GM12892 (cell line): Measurements from ENCODE around the gene PDE6G. TPM values are rescaled to one million over a fixed set of nuclear protein-coding genes. Genes with fewer than 3 reads are reported as not detected.

Experiments
- DNase-seq: peaks from one replicate; pipeline ENCODE4 v3.0.0; 2011; ENCODE audit not compliant: insufficient read length
- FAIRE-seq: peaks from 2 replicates; lab custom pipeline; 2011; peaks lifted over from hg19 to GRCh38; lab: Jason Lieb, UNC
- POLR2A ChIP-seq: IDR thresholded peaks from 2 replicates; pipeline ENCODE4 v1.6.1; 2011; ENCODE audit warnings: low read depth, low read length, control low read depth
- POLR2AphosphoS5 ChIP-seq: IDR thresholded peaks from 2 replicates; pipeline ENCODE4 v1.6.1; 2011; ENCODE audit warnings: low read depth, low read length, control low read depth
- TAF1 ChIP-seq: IDR thresholded peaks from 2 replicates; pipeline ENCODE4 v1.6.1; 2011; ENCODE audit warnings: low read depth, mild to moderate bottlenecking, control low read depth, low read length, borderline replicate concordance
- polyA plus RNA-seq: library from polyadenylated mRNA; unstranded; fragments of >200 nt; gene quantifications from one replicate; pipeline ENCODE4 v1.2.1, GENCODE V29; 2012; ENCODE audit warnings: missing spikeins, inconsistent platforms; ENCODE audit not compliant: missing spikeins

Gene PDE6G
- polyA plus RNA-seq: 3.5 TPM

DNA sequence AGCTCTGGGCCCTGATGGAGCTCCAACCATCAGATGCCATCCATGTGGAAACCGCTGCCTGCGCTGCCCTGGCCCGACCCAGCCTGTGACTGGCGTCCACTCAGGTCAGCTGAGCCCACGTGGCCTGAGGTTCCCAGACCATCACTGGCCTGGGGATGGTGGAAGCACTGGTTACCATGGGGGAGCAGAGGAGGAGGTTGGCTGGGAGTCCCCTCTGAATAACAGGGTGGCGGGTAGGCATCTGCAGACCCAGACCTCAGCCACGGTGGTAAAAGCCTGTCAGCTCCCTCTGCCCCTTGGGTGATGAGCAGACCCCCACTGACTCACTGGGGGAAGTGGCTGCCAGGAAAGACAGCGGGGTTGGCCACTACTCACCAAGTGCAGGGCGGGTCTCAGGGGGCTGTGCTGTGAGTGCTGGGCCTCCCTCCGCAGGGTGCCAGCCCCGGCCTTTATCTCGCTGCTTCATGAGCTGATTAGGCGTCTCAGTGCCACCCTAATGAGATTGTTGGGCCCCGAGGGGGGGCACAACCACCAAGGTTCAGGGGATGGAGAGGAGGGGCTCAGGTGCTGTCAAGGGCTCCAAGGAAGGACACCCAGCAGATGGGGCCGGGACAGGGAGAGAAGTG lies at the start of gene PDE6G:
PDE6G (minus strand) TSS at position 425 of the 626 bp plus-strand sequence. CDS start 3,237 bp downstream, outside the sequence.
- DNase-seq (no peak), FAIRE-seq (no peak)
- no peak for TF ChIP-seq POLR2AphosphoS5
- TF ChIP-seq POLR2A: no peak

DNA sequence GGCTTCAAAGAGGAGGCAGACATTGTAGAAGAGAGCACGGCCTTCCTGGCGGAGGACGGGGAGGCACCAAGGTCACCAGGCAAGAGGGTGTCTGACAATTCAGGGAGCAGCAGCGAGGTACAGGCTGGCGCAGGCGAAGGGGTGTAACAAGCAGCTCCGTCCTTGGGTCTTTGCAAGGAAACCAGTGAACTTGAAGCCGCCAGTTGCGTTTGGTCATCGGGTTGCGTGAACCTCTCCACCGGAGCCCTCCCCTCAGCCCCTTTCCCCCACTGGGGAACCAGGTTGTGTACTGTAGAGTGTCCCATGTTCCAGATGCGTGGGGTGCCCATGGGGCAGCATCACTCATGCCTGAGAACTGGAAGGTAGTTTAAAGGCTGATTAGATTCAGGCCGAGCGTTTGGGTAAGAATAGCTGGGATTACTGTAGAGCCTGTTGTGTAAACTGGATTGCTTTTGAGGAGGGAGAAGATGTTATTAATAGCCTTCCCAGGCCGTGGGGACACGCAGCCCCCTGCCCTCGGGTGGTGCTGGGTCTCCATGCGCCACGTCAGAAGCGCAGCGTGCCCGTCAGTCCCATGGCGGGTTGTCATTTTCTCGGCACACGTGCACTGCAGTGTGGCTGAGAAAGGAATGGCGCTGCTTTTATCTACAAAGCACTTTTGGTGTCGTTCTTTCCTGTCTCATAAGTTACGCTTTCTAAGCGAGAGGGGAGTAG lies 49.3 kb upstream of the PDE6G start:
- DNase-seq (no peak), FAIRE-seq (no peak)
- 0 out of 2 replicates have a peak, but pooled peaks have one; percentile 17 for TF ChIP-seq POLR2AphosphoS5
- TF ChIP-seq POLR2A: no peak

DNA sequence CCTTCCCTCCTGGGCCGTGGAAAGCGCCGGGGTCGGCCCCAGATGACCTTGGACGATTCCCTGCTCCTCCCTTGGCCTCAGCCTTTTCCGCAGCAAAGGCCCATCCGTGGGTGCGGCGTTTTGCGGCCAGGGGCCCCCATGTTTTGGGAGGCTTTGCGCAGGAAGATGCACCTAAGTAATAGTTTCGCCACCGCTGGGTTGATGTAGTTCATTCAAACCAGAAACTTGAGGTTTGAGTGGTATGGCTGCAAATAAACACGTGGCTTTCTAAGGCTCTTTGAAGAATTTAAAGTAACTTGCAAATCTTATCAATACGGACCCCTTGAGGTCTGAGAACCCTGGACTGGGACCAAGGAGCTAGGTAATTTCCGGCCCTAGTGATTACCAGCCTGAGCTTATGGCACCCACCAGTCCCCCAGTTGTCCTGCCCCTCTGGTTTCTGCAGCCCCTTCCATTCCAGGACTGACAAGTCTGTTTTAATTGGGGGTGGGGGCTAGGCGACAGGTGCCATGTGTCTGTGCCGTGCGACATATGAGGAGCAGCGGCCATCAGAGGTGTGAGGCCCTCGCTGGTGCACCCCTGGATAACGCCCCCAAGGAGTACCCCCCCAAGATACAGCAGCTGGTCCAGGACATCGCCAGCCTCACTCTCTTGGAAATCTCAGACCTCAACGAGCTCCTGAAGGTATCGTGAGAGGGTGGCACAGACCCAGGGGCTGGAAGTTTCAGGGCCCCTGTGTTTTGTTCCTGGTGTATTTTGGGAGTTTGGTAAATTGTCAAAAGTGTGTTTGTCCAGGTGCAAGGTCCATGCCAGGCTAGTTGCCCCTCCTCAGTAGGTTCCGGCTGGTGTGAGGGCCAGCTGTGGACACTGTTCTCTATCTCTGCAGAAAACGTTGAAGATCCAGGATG lies 47.7 kb upstream of the PDE6G start:
- DNase-seq (no peak), FAIRE-seq (no peak)
- no peak for TF ChIP-seq POLR2A

DNA sequence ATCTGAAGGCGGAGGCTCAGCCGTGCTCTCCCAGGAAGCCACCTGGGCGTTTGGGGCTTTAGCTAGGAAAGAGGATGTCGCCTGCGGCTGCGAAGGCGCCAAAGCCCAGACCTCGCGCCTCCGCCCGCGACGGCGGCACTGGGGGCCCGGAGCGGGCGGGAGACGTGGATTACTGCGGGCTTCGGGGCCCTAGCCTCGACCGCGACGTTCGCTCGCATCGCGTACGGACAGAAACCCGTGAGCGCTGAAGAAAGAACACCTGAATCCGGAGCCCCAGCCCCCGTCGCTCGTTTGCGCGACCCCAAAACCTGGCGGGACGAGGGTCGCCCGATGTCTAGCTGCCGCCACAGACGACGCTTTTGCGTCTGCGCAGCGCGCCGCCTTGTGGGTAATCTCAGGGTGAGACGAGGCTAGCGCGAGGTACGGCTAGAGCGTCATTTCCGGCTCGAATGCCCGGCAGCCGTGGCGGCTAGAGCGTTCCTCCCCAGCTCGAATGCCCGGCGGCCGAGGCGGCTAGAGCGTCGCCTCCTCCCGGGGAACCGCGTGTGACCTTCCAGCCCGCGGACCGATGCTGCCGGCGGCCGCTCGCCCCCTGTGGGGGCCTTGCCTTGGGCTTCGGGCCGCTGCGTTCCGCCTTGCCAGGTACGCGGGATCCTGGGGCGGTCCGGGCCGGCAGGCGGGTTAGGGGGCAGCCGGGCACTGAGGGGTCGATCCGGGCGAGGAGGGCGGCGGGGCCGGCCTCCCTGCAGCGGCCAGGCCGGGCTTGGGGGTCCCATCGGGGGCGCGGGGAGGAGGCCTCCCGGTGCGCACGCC lies 46.8 kb upstream of the PDE6G start, which contains the start of gene MRPL12:
MRPL12 (plus strand) TSS at position 434 of the 813 bp plus-strand sequence; CDS start at position 569, 135 bp downstream.
- TF ChIP-seq POLR2AphosphoS5 (peak; percentile 84), POLR2A (peak; percentile 97), TAF1 (peak; percentile 75; the same call in 1 of the 2 replicates)
- FAIRE-seq (peak; percentile 99), DNase-seq (peak; percentile 99)

DNA sequence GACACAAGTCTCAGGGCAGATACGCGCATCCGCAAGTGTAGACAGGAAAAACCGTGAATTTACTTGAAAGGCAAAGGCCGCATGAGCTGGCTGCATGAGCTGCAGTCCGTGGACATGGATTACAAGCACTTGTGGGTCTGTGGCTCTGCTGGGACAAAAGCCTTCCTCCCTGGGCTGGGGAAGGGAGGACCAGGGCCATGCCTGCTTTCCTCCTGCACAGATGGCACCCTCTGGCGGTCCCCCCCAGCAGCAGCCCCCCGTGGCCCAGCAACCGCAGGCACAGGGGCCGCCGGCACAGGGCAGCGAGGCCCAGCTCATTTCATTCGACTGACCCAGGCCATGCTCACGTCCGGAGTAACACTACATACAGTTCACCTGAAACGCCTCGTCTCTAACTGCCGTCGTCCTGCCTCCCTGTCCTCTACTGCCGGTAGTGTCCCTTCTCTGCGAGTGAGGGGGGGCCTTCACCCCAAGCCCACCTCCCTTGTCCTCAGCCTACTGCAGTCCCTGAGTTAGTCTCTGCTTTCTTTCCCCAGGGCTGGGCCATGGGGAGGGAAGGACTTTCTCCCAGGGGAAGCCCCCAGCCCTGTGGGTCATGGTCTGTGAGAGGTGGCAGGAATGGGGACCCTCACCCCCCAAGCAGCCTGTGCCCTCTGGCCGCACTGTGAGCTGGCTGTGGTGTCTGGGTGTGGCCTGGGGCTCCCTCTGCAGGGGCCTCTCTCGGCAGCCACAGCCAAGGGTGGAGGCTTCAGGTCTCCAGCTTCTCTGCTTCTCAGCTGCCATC lies 45.1 kb upstream of the PDE6G start:
- no peak for FAIRE-seq
- DNase-seq: no peak
- TF ChIP-seq POLR2AphosphoS5 (no peak; the same call in 1 of the 2 replicates), POLR2A (0 out of 2 replicates have a peak, but pooled peaks have one; percentile 11)

DNA sequence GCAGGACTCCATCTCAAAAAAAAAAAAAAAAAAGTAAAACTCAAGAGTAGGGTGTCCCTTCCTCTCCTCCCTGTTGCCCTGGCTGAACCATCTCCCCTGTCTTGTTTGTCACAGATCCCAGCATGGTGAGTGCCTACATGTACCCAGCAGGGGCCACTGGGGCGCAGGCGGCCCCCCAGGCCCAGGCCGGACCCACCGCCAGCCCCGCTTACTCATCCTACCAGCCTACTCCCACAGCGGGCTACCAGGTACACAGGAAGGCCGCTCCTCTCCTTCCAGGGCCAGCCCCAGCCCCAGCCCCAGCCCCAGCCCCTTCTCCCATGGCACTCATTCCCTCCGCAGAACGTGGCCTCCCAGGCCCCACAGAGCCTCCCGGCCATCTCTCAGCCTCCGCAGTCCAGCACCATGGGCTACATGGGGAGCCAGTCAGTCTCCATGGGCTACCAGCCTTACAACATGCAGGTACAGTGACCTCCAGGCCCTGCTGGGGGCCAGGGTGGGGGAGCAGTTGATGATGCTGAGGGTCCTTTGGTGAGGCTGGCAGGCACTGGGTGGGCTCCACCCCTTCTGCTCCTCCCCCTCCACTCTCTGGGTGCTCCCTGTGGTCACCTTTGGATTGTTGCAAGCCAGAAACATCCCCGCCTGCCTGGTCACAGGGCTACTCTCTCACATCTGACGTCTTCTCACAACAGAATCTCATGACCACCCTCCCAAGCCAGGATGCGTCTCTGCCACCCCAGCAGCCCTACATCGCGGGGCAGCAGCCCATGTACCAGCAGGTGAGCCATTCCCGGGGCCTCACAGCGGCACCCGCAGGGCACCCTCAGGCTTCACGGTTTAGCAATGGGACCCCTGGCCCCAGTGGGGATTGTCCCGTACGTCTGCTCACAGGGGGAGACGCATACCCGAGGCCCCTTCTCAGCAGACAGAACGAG lies 44.3 kb upstream of the PDE6G start:
- FAIRE-seq (no peak), DNase-seq (no peak)
- TF ChIP-seq POLR2A (peak; percentile 59; the same call in 1 of the 2 replicates), TAF1 (no peak), POLR2AphosphoS5 (peak; percentile 17; the same call in 1 of the 2 replicates)

DNA sequence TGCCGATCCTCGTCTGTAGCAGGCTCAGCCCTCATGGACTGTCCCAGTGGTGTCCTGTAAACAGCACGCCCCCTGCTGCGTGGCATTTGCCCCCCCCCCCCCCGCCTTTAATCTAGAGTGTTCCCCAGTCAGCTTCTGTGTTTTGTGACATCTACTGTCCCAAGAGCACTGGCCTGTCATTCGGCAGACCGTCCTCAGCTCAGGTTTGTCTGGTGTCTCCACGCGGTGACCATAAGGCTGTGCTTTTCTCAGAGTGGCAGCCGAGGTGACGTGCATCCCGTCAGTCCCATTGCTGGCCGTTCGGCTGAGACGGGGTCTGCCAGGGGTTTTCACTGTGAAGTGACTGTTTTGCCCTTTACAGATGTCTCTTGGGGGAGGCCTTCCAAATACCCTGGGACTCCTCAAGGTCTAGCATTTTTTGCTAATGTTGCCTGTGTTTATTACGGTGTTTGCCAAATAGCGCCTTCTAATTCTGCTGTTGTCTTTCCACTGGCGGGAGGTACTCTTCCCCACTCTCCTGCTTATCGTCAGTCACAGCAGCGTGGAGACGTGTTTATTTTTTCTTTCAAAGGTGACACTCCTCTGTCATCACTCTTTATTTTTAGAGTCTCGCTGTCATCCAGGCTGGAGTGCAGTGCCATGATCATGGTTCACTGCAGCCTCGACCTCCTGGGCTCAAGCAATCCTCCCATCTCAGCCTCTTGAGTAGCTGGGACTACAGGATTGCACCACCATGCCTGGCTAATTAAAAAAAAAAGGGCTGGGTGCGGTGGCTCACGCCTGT lies 41.1 kb upstream of the PDE6G start:
- no peak for DNase-seq
- no peak for FAIRE-seq
- TF ChIP-seq TAF1 (no peak), POLR2AphosphoS5 (no peak), POLR2A (no peak)

DNA sequence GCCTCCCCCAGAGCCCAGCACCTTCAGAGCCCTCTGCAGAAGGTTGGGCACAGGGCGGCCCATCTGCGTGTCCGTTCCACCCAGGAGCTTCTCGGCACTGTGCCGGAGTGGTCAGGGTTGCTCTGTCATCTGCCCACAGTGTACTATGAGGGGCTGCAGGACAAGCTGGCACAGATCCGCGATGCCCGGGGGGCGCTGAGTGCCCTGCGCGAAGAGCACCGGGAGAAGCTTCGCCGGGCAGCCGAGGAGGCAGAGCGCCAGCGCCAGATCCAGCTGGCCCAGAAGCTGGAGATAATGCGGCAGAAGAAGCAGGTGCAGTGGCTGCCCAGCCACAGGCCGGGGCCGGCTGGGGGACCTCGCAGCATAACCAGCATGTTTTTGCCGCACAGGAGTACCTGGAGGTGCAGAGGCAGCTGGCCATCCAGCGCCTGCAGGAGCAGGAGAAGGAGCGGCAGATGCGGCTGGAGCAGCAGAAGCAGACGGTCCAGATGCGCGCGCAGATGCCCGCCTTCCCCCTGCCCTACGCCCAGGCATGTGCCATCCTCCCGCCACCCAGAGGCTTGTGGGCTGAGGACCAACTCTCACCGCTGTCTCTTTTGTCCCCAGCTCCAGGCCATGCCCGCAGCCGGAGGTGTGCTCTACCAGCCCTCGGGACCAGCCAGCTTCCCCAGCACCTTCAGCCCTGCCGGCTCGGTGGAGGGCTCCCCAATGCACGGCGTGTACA lies 40.0 kb upstream of the PDE6G start:
- TF ChIP-seq POLR2AphosphoS5: no peak
- 0 out of 2 replicates have a peak, but pooled peaks have one; percentile 23 for TF ChIP-seq POLR2A
- FAIRE-seq (no peak), DNase-seq (no peak)
